ENCODE results near the gene C9orf78.

GRCh38 chr9:129838707-129839259 is 3.7 kb upstream of the C9orf78 start:
- no peak for TF ChIP-seq USF2 (CRISPR knock-in tag; IDR thresholded peaks at IDR 0.05)
- TF ChIP-seq CTCF (IDR thresholded peaks at IDR 0.05) = no peak
- TF ChIP-seq SP1 (CRISPR knock-in tag; conservative IDR thresholded peaks at IDR 0.05) = no peak
- no peak for TF ChIP-seq E2F1 (CRISPR knock-in tag; IDR thresholded peaks at IDR 0.05)
- no peak for TF ChIP-seq AR (CRISPR knock-in tag; IDR thresholded peaks at IDR 0.05)
- no peak for TF ChIP-seq NFYB (CRISPR knock-in tag; conservative IDR thresholded peaks at IDR 0.05; ENCODE audit: low read depth)
- no peak for TF ChIP-seq ETV6 (CRISPR knock-in tag; IDR thresholded peaks at IDR 0.05)
- TF ChIP-seq ELF4 (CRISPR knock-in tag; IDR thresholded peaks at IDR 0.05; ENCODE audit: low read depth) = no peak
- TF ChIP-seq JUN (CRISPR knock-in tag; IDR thresholded peaks at IDR 0.05) = no peak
- no peak for TF ChIP-seq OVOL2 (CRISPR knock-in tag; IDR thresholded peaks at IDR 0.05; ENCODE audit: borderline replicate concordance)
- no peak for TF ChIP-seq ZNF232 (CRISPR knock-in tag; IDR thresholded peaks at IDR 0.05)
- no peak for TF ChIP-seq FOXP4 (CRISPR knock-in tag; IDR thresholded peaks at IDR 0.05)
